WERI-Rb-1 (cell line): ENCODE measurements around the gene ABCE1.

Experiments
- DNase-seq: peaks from one replicate; pipeline ENCODE4 v3.0.0-alpha.2; 2020
- H3K27ac ChIP-seq: fragments of 250-450 bp; sonication (Bioruptor Pico); 2 replicates; pipeline ENCODE4 v1.5.1; 2020; ENCODE audit warnings: mild to moderate bottlenecking, moderate library complexity
- H3K27me3 ChIP-seq: fragments of 250-450 bp; sonication (Bioruptor Pico); 2 replicates; pipeline ENCODE4 v1.5.1; 2021; ENCODE audit warnings: mild to moderate bottlenecking, low read depth, moderate library complexity; ENCODE audit not compliant: insufficient read depth, severe bottlenecking
- H3K36me3 ChIP-seq: fragments of 250-450 bp; sonication (Bioruptor Pico); 2 replicates; pipeline ENCODE4 v1.5.1; 2020; ENCODE audit warnings: mild to moderate bottlenecking, moderate library complexity
- H3K4me3 ChIP-seq: 2 replicates; pipeline ENCODE4 v1.5.1; 2011; ENCODE audit warnings: low read depth, mild to moderate bottlenecking, control low read depth, low read length
- H3K9me3 ChIP-seq: fragments of 250-450 bp; sonication (Bioruptor Pico); 2 replicates; pipeline ENCODE4 v1.5.1; 2021; ENCODE audit warnings: mild to moderate bottlenecking, moderate library complexity; ENCODE audit not compliant: severe bottlenecking
- TF ChIP-seq, protein P1 (sequence below): IDR thresholded peaks from 2 replicates; pipeline ENCODE4 v1.5.1; 2011; ENCODE audit warnings: low read depth, mild to moderate bottlenecking, control low read depth, inconsistent platforms, low read length

The ABCE1 gene

DNA sequence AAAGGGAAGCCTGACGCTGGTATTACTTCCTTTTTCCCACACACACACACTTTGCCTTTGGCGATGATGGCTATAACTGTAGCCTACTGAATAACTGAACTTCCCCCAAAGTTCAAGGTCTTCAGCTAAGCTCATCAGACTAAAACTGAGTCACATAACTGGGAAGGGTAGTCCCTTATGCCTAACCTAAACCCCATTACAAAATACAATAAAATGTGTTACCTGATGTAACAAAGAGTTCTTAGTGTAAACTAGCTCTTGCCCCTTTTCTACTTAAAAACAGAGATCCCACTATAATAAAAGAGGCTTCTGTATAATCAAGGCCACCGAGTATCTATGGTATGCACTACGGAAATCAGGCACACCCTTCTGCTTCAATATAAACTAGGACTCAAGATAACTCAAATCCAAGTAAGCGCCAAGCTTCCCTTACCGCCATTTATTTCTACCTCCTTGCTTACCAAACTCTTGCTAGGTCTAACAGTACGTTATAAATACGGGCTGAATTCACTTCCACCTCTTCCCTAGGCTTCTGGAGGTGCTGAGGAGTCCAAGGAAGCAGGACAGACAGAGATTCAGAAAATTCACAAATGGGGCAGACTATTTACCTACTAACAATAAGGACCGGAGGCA, 79.9 kb downstream of the ABCE1 start:
- TF ChIP-seq, protein P1, sequence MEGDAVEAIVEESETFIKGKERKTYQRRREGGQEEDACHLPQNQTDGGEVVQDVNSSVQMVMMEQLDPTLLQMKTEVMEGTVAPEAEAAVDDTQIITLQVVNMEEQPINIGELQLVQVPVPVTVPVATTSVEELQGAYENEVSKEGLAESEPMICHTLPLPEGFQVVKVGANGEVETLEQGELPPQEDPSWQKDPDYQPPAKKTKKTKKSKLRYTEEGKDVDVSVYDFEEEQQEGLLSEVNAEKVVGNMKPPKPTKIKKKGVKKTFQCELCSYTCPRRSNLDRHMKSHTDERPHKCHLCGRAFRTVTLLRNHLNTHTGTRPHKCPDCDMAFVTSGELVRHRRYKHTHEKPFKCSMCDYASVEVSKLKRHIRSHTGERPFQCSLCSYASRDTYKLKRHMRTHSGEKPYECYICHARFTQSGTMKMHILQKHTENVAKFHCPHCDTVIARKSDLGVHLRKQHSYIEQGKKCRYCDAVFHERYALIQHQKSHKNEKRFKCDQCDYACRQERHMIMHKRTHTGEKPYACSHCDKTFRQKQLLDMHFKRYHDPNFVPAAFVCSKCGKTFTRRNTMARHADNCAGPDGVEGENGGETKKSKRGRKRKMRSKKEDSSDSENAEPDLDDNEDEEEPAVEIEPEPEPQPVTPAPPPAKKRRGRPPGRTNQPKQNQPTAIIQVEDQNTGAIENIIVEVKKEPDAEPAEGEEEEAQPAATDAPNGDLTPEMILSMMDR, result no peak
- Histone ChIP-seq H3K36me3 (peaks cover 31% of the 10 kb centered on the region), H3K27ac (no peak overlapping the region; the same call in 1 of the 2 replicates), H3K9me3 (no peaks in the 10 kb centered on the region), H3K27me3 (no peaks in the 10 kb centered on the region), H3K4me3 (no peak overlapping the region; the same call in 1 of the 2 replicates)
- no peak for DNase-seq

DNA sequence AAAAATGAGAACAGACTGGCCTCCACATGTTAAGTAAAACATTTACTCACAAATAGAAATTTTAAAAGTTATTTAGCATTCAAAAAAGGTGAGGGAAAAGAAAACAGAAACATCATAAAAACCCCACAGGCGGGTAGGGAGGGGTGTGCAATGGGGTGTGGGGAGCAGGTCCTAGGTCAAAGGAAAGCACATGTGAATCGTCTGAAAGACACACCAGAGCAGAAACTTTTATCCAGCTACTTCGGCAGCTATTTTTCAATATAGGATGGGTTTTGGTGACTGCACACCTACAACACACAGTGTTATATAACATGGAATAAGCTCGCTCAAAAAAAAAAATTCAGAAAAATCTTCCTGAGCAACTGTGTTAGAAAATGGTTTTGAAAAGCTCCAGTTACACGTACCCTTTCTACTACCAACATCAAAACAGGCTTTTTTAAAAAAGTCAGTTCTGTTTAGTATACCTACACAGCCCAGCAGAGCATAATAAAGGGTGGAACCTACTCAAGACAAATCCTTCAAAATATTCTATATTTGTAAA, 80.7 kb downstream of the ABCE1 start:
- TF ChIP-seq, protein P1, result no peak
- DNase-seq, result no peak
- H3K36me3 ChIP-seq, result peaks cover 23% of the 10 kb centered on the region
- H3K27ac ChIP-seq, result peak overlapping the region; percentile 98
- peak overlapping the region; percentile 54 for H3K4me3 ChIP-seq
- no peaks in the 10 kb centered on the region for H3K27me3 ChIP-seq
- no peaks in the 10 kb centered on the region for H3K9me3 ChIP-seq
